HG03095 (cell line): ENCODE results near the gene ZNF282.
A peak's percentile ranks its signal among the peaks of the same experiment; 100 is the strongest.
"Not testable (repeated sequence)": the region's sequence is repeated elsewhere in the genome, so short reads cannot be mapped to it uniquely, and the experiment has no call there.

Experiments used
- ATAC-seq: cut with Tn5 transposase; IDR thresholded peaks from one replicate; pipeline ENCODE4 v1.9.1; 2021; ENCODE audit warnings: moderate library complexity; ENCODE audit not compliant: unreplicated experiment

Gene ZNF282

GRCh38 chr7:149253665-149254064, 58.3 kb downstream of the ZNF282 start:
- ATAC-seq: no peak

DNA sequence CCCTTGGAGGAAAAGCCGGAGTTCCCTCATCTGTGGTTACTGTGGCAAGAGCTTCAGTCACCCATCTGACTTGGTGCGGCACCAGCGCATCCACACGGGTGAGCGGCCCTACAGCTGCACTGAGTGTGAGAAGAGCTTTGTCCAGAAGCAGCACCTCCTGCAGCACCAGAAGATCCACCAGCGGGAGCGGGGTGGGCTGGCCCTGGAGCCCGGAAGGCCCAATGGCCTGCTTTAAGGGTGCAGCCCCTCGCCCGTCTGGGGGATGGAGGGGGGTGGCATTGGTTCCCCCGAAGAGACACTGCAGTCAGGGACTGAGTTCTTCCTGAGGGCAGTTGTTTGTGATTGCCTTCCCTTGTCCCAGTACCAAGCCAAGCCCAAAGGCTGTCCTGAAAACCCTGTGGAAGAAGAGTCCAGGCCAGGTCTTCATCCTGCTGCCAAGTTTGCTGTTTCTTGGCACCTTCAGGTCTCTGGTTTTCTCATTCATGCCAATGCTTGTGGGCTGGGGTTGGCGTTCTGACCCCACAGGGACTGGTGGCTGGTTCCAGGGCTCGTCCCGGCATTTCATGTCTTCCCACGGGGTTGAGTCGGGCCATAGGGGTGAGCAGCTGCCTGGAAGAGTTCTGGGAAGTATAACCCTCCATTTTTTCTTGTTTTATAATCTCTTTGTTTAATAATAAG, 59.0 kb downstream of the ZNF282 start:
- ATAC-seq: no peak

GRCh38 chr7:149255174-149255573, 59.8 kb downstream of the ZNF282 start:
- ATAC-seq: no peak

DNA sequence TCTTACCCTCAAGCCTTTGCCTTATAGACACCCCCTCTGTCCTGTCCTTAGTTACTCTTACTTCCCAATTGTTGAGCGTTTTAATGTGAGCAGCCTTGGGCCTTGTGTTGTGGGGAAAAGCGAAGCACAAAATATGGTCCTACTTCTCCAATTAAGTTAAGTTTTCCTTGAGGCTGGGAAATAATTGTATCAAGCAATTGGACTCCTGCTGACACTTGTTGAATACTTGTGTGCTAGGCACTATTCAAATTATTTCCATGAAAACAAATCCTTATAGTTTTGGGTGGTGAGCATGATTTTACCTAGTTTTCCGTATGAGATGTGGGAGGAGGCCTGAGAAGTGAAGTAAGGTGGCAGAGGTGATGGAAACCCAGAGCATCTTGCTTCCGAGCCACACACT, 61.2 kb downstream of the ZNF282 start:
- no peak for ATAC-seq

- ATAC-seq: no peak
Observed at GRCh38 chr7:149257146-149257545, 61.8 kb downstream of the ZNF282 start.

DNA sequence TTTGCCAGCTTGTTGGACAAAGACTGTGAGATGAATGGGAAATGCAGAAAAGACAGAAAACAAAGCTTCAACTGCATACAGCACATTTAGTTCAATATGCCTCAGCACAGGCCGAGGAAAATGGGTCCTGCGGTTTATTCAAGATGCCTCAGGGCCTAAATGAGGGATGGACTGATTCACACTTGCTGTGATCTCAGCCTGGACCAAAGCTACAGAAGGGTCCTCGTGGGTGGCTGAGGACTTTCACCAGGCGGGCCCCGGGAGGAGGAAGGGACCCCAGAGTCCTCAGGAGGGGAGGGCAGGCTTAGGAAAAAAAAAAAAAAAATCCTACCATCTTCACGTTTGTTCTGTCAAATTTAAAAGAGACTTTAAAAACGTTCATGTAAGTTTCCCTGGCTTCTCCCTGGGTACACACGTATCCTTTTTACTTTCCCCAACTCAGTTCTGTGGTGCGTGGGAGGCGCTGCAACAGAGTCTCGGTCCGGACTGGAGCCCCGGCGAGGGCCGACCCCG, 66.0 kb downstream of the ZNF282 start:
- peak; percentile 3 for ATAC-seq

DNA sequence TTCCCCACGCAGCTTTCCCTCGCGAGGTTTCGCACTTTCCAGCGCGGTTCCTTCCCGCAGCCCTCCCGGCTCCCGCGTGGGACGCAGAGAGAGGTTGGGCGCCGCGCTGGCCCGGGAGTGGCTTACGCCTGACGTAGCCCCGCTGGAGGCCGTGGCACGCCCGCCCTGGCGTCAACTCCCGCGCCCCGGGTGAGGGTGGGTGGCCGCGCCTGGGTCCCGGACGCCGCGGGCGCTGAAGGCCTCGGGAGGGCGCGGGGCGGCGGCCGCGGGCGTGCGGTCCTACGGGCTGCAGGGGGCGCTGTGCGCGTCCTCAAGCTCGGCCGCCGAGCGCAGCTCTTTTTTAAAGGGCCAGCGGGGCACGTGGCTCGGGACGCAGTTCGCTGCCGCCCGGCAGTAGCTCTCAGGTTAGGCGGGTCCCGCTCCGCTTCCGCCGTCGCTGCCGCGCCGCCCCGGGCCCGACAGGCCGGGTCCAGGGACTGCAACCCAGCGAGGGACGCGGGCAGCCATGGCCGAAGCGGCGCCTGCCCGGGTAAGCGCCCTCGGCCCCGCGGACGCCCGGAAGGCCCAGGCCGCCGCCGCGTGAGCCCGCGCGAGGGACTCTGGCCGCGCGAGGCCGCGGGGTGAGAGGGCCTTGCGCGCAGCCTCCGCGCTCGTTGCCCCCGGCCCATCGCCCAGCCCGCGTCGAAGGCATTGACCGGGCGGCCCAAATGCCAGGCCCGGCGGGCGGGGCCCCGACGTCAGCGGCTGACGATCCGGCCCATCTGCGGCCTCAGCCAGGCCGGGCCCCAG, 66.7 kb downstream of the ZNF282 start, which contains the start of gene ZNF783:
ZNF783 (plus strand) TSS at position 368 of the 789 bp plus-strand sequence; CDS start at position 506, 138 bp downstream.
- ATAC-seq: peak; percentile 88

- no peak for ATAC-seq
Observed at GRCh38 chr7:149266451-149266850, 71.1 kb downstream of the ZNF282 start.

- ATAC-seq: no peak
Observed at GRCh38 chr7:149267733-149268132, 72.4 kb downstream of the ZNF282 start.

GRCh38 chr7:149274424-149274823, 79.1 kb downstream of the ZNF282 start:
- not testable (repeated sequence) for ATAC-seq
